ENCODE results near the gene AQP1.

Gene AQP1

GRCh38 chr7:30934732-30935568 is 23.3 kb downstream of the AQP1 start:
- DNase-seq (ENCODE audit: low read depth) = no peak
- no peak for TF ChIP-seq CTCF (IDR thresholded peaks at IDR 0.05; ENCODE audit: low read depth, low read length, missing control alignments)
- in situ Hi-C loops (cut with HindIII; ENCODE audit: low sequenced_read_pairs) = no loop called here
- H3K4me3 ChIP-seq (ENCODE audit: low read depth, low read length) = no peak overlapping the region

GRCh38 chr7:30935569-30935877 is 23.9 kb downstream of the AQP1 start:
- in situ Hi-C loops (cut with HindIII; ENCODE audit: low sequenced_read_pairs) = no loop called here
- no peak overlapping the region for H3K4me3 ChIP-seq (ENCODE audit: low read depth, low read length)
- no peak for DNase-seq (ENCODE audit: low read depth)
- TF ChIP-seq CTCF (IDR thresholded peaks at IDR 0.05; ENCODE audit: low read depth, low read length, missing control alignments) = no peak

GRCh38 chr7:30936650-30937245 is 25.1 kb downstream of the AQP1 start:
- in situ Hi-C loops (cut with HindIII; ENCODE audit: low sequenced_read_pairs) = no loop called here
- TF ChIP-seq CTCF (IDR thresholded peaks at IDR 0.05; ENCODE audit: low read depth, low read length, missing control alignments) = no peak
- DNase-seq (ENCODE audit: low read depth) = no peak
- no peak overlapping the region for H3K4me3 ChIP-seq (ENCODE audit: low read depth, low read length)

GRCh38 chr7:30937416-30937815 is 25.8 kb downstream of the AQP1 start:
- no peak for DNase-seq (ENCODE audit: low read depth)
- no peak overlapping the region for H3K4me3 ChIP-seq (ENCODE audit: low read depth, low read length)
- in situ Hi-C loops (cut with HindIII; ENCODE audit: low sequenced_read_pairs) = no loop called here
- TF ChIP-seq CTCF (IDR thresholded peaks at IDR 0.05; ENCODE audit: low read depth, low read length, missing control alignments) = no peak

- peak; percentile 98 for TF ChIP-seq CTCF (IDR thresholded peaks at IDR 0.05; ENCODE audit: low read depth, low read length, missing control alignments)
- peak; percentile 38 for DNase-seq (ENCODE audit: low read depth)
- in situ Hi-C loops (cut with HindIII; ENCODE audit: low sequenced_read_pairs) = no loop called here
- peak overlapping the region; percentile 10 for H3K4me3 ChIP-seq (ENCODE audit: low read depth, low read length)
Measured at GRCh38 chr7:30938435-30939316, 27.0 kb downstream of the AQP1 start.

- no peak for TF ChIP-seq CTCF (IDR thresholded peaks at IDR 0.05; ENCODE audit: low read depth, low read length, missing control alignments)
- DNase-seq (ENCODE audit: low read depth) = no peak
- H3K4me3 ChIP-seq (ENCODE audit: low read depth, low read length) = no peak overlapping the region
- in situ Hi-C loops (cut with HindIII; ENCODE audit: low sequenced_read_pairs) = no loop called here
Measured at GRCh38 chr7:30941582-30942323, 30.1 kb downstream of the AQP1 start.
